HG03575 (cell line): ENCODE measurements around the gene USB1.

ENCODE experiments used
- ATAC-seq: cut with Tn5 transposase; IDR thresholded peaks from one replicate; pipeline ENCODE4 v1.9.1; 2021; ENCODE audit not compliant: unreplicated experiment, insufficient number of reproducible peaks, low FRiP score; ENCODE audit errors: extremely low read depth

Gene USB1, protein sequence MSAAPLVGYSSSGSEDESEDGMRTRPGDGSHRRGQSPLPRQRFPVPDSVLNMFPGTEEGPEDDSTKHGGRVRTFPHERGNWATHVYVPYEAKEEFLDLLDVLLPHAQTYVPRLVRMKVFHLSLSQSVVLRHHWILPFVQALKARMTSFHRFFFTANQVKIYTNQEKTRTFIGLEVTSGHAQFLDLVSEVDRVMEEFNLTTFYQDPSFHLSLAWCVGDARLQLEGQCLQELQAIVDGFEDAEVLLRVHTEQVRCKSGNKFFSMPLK

DNA sequence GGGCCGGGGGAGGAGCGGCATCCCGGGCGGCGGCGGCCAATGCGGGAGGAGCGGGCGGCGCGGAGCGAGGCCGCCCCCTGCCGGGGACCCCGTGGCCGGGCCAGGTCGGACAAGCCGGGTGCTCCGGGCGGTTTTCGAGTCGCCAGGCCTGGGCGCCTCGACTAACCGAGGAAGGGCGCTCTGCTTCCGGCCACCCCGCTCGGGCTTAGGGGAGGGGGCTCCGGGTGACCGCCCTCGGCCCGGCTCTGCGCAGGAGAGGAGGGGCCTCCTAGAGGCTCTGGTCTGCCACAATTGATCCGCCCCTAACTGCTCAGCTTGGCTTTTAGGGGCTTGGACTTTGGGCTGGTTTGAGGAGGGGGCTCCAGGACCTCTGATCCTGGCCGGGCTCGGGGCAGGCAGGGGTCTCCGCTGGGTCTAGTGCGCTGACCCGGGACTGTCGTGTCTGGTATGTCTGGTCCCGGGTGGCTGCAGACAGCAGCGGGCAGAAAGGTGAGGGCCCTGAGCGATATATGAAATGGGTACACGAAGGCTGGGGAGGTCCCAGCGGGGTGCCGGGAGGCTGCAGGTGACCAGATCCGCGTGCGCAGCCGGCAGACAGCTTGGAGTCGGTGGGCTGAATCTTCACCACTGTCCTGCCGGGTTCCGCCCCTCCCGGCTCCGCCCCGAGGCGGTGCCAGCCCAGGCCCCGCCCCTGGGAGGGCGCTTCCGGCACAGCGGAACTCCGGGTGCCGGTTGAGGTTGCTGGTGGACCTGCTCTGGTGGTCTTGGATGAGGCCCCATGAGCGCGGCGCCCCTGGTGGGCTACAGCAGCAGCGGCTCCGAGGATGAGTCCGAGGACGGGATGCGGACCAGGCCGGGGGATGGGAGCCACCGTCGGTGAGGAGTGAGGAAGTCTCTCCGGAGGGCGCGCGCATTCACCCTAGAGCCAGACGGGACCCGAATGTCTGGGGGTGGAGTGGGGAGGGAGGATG lies at the start of gene USB1:
Gene USB1, plus strand, starts transcription at position 702 of the 971 bp plus-strand sequence. Its CDS starts 77 bp downstream, at position 779.
- ATAC-seq, result peak; percentile 71

GRCh38 chr16:57952909-57953308 lies 48.3 kb upstream of the USB1 start:
- ATAC-seq, result no peak

DNA sequence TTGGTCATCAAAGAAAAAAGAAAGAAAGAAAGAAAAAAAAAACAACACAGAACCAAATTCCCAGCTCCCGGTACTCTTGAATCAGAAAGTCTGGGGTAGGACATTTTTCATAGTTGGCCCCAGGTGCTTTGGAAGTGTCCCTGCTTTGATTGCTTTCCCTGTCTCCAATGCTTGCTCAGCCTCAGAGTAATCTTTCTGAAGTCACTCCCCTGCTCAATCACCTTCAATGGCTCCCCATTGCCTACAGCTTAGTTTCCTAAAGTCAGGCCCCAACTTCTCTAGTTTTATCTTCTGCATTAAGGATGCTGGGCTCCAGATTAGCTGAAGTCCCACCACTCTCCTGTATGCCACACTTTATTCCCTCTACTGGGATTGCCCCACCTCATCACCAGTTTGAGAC lies 47.4 kb upstream of the USB1 start:
- ATAC-seq, result no peak

GRCh38 chr16:57955572-57956188 lies 45.5 kb upstream of the USB1 start:
- no peak for ATAC-seq

- ATAC-seq, result no peak
Measured at GRCh38 chr16:57956270-57956808, 44.9 kb upstream of the USB1 start.

DNA sequence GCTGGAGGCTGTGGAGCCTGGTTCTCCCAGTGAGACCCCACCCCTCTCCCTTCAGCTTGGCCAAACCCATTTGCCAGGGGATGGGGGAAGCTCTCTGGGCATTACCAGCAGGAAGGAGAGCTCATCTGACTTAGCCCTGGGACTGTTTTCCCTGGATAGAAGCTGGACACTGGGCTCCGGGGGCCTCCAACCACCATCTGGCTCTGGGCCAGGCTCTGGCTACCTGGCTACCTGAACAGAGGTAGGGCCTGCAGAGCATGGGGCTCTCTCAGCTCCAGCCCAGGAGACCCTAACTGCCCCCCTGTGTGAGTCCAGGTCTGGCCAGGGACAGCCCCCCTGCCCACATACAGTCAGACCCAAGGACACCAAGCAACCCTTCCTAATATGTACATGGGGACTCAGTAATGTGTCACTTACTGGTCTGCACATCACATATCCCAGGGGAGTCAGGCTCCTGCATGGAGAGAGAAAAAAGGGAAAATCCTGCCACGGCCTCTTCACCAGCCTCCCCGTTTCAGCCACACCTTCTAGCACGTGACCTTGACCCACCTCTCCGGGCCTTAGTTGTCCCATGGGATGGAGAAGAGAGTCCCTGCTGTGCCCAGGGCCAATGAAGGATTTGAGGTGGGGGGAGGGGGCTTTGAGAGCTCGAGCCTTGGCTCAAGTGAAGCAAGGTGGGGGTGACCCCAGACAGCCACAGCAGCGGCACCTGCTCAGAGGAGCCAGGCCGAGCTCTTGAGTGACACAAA lies 44.1 kb upstream of the USB1 start:
- ATAC-seq, result no peak

DNA sequence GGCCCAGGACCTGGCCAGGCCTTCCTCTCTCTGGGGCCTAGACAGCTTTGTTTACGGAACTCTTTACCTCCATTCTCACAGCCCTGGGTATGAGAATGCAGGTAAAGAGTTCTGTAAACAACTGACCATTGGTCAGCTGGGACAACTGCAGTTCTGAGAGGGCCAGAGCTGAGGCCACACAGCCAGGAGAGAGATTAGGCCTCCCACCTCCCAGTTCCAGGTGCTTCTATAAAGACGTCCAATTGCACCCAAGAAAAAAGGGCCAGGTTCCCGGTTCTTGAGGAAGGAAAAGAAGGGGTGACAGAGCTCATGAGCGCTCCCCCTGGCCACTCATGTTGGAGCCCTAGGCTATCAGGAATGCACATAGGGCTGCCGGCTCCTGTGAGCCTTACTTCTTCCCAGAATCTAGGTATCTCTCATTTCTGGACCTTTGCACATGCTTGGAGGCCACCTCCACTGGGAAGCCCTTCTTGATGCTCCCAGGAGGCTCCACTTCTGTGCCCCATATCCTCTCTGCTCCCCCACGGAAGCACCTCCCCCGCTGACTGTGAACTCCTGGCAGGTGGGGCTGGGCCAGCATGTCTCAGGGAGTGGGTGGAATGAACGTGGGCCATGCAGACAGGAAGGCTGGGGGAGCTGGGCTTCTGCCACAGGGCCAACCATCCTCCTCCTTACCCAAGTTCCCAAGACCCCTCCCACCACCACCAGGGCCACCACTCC lies 43.4 kb upstream of the USB1 start:
- ATAC-seq, result no peak

DNA sequence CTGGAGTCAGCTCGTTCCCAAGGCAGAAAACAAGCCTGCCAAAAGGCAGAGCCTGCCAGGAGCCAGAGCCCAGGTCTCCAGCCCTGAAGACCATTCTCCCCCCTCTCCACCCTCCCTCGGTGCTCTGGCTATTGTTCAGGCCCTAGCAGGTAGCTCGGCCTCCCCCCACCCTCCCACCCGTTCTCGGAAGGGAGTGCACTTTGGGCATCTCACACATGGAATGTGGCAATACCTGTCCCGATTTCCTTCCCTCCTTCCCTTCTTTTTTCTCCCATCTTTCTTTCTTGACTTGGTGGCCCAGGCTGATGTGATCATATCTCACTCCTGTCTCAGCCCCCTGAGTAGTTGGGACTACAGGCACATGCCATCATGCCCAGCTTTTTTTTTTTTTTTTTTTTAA lies 42.7 kb upstream of the USB1 start:
- no peak for ATAC-seq

DNA sequence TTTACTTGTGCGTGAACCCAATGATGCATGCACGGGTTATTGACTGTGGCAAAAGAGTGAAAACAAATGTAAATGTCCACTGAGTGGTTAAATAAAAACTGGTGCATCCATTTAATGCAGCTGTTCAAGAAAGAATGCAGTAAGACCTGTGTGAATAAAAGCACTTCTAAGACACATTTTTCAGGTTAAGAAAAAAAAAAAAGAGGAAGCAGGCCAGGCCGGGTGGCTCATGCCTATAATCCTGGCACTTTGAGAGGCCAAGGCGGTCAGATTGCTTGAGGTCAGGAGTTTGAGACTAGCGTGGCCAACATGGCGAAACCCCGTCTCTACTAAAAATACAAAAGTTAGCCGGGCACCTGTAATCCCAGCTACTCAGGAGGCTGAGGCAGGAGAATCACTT lies 42.1 kb upstream of the USB1 start:
- ATAC-seq, result no peak

GRCh38 chr16:57959804-57960203 lies 41.4 kb upstream of the USB1 start:
- ATAC-seq, result no peak

GRCh38 chr16:57960310-57960709 lies 40.9 kb upstream of the USB1 start:
- ATAC-seq, result no peak

DNA sequence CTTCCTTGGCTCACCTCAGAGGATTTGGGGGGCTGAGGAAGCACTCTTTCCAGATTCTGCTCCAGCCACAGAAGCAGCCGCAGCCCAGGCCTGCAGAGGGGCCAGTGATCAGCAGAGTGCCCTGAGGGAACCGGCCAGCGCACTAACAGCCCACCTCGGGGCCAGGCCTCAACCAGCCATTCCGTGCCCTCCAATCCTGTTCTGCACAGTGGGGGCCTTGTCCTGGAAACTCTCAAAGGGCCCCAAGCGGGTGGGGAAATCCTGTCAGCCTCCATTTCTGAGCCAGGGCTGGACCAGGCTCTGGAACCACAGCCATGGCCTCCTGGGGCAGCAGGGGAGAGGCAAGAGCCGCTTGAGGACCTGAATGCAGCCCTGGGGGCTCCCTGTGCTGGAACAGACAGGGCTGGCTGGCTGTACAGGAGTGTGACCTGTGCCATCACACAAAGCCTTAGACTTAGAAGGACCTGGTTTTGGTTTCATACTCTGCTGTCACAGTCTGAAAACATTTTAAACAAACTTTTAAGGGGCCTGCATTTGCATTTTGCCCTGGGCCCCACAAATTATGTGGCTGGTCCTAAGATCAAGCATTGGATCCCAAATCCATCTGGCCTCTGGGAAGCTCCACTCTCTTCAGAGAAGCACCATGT lies 40.3 kb upstream of the USB1 start:
- no peak for ATAC-seq

DNA sequence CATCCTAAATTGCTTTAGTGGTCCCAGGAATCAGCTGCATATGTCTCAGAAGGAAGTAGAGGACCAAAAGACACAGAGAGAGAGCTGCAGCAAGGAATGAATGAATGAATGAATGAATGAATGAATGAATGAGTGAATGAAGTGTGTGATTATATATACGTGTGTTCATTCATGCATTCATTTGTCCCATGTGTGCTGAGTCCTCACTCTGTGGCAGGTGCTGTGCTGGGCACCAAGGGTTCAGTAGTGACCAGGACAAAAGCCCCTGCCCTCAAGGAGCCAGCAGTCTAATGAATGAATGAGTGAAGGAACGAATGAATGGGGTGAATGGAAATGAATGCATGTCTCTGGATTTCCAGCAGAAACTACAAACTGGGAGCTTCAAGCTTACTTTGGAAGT lies 39.7 kb upstream of the USB1 start:
- no peak for ATAC-seq

DNA sequence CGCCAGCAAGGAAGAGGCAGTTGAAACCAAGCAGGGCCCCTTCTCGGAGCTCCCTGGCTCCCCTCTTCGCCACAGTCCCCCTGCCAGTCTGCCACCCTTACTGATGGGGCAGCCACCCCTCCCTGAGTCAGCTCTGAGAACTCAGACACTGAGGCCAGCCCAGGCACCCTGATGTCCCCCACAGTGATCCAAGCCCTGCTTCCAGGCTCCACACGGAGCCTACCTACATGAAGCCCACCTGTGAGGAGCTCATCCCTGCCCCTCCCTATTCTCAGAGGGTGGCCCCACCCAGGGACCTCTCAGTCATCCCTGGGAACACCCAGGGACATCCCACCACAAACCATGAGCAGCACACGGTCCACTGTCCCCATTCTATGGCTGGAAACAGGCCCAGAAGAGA lies 39.2 kb upstream of the USB1 start:
- ATAC-seq, result no peak

- no peak for ATAC-seq
Measured at GRCh38 chr16:57962756-57963155, 38.5 kb upstream of the USB1 start.

GRCh38 chr16:57964157-57964700 lies 37.0 kb upstream of the USB1 start:
- no peak for ATAC-seq

- ATAC-seq, result no peak
Measured at GRCh38 chr16:57966204-57966771, 34.9 kb upstream of the USB1 start.
